Activated CD4-positive, alpha-beta memory T cell treated with anti-CD3 and anti-CD28 coated beads, Interleukin-2, amount 10 ng/mL, durations not matched to agents 7 days and 5 days (primary cell): ENCODE measurements around the gene BRINP3. TPM values are rescaled to one million over a fixed set of nuclear protein-coding genes. Genes with fewer than 3 reads are reported as not detected.

Experiments used
- CTCF ChIA-PET: fragments of 350-600 bp; sonication (Branson Sonifier 250); formaldehyde crosslinking; loops from one replicate; lab custom pipeline; 2021; ENCODE audit warnings: antibody characterized with exemption, inconsistent platforms; lab: Charles Lee
- POLR2A ChIA-PET: fragments of 350-600 bp; sonication (Branson Sonifier 250); formaldehyde crosslinking; loops from one replicate; lab custom pipeline; 2021; ENCODE audit warnings: antibody characterized with exemption; lab: Charles Lee
- DNase-seq: peaks from one replicate; pipeline ENCODE4 v3.0.0-alpha.2; 2020
- H3K27ac Mint-ChIP-seq: one replicate; pipeline ENCODE4 v1.8.0; 2021; ENCODE audit warnings: mild to moderate bottlenecking, mixed read lengths
- H3K27me3 Mint-ChIP-seq: one replicate; pipeline ENCODE4 v1.8.0; 2021; ENCODE audit warnings: mixed read lengths
- H3K36me3 Mint-ChIP-seq: one replicate; pipeline ENCODE4 v1.8.0; 2021; ENCODE audit warnings: low read depth, mixed read lengths
- H3K4me1 Mint-ChIP-seq: one replicate; pipeline ENCODE4 v1.8.0; 2021; ENCODE audit warnings: mixed read lengths
- H3K4me3 Mint-ChIP-seq: one replicate; pipeline ENCODE4 v1.8.0; 2021; ENCODE audit warnings: mild to moderate bottlenecking, mixed read lengths
- H3K9me3 Mint-ChIP-seq: one replicate; pipeline ENCODE4 v1.8.0; 2021; ENCODE audit warnings: mixed read lengths
- total RNA-seq, 2 experiments: library from RNA; stranded (reverse); gene quantifications; one replicate each; pipeline ENCODE4 v1.2.3, GENCODE V29; 2021

BRINP3 gene
- total RNA-seq, 2 experiments from 2014 or later, result not detected

DNA sequence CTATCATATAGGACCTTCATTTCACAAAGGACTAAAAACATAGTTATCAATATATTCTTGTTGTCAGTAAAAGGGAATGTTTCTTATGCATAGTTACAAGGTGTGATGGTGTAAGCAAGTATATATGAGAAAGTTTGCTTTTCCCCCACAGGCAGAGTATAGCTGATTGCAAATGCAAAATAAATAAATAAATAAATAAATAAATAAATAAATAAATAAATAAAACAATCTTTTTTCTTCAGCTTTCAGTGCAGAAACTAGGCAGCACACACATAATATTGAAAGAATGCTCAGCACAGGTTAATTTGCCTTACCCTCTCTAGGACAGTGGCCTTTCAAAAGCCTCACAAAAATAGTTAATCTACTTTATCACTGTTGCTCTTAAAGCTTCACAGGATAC lies 138.8 kb downstream of the BRINP3 start:
- Mint-ChIP-seq H3K36me3 (no peaks in the 10 kb centered on the region), H3K4me3 (no peak overlapping the region), H3K9me3 (peaks cover under 1% of the 10 kb centered on the region), H3K4me1 (no peaks in the 10 kb centered on the region), H3K27me3 (no peaks in the 10 kb centered on the region), H3K27ac (no peak overlapping the region)
- DNase-seq, result no peak
- ChIA-PET POLR2A (no interaction called here), CTCF (no interaction called here)

DNA sequence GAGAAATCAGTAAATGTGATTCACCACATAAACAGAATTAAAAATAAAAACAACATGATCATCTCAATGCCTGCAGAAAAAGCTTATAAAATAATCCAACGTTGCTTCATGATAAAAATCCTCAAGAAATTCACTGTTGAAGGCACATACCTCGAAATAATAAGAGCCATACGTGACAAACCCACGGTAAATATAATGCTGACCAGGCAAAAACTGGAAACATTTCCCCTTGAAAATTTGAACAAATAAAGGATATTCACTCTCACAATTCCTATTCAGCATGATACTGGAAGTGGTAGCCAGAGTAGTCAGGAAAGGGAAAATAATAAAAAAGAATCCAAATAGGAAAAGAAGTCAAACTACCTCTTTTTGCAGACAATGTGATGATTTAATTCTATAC lies 148.8 kb downstream of the BRINP3 start:
- H3K4me3 Mint-ChIP-seq, result no peak overlapping the region
- no peaks in the 10 kb centered on the region for H3K36me3 Mint-ChIP-seq
- no peaks in the 10 kb centered on the region for H3K27me3 Mint-ChIP-seq
- POLR2A ChIA-PET, result no interaction called here
- DNase-seq, result no peak
- CTCF ChIA-PET, result no interaction called here
- no peaks in the 10 kb centered on the region for H3K4me1 Mint-ChIP-seq
- H3K27ac Mint-ChIP-seq, result no peak overlapping the region
- peaks cover 11% of the 10 kb centered on the region for H3K9me3 Mint-ChIP-seq

DNA sequence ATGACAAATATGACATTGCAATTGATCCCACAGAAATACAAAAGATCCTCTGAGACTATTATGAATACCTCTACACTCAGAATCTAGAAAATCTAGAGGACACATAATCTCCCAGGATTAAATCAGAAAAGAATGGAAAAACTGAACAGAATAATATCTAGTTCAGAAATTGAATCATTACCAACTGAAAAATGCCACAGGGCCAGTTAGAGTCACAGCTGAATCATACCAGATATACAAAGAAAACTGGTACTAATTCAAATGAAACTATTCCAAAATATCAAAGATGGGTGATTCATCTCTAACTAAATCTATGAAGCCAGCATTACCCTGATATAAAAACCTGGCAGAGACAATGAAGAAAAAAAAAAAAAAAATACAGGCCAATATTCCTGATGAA lies 149.3 kb downstream of the BRINP3 start:
- ChIA-PET POLR2A (no interaction called here), CTCF (no interaction called here)
- peaks cover 9% of the 10 kb centered on the region for H3K9me3 Mint-ChIP-seq
- no peaks in the 10 kb centered on the region for H3K4me1 Mint-ChIP-seq
- H3K36me3 Mint-ChIP-seq, result no peaks in the 10 kb centered on the region
- H3K27ac Mint-ChIP-seq, result no peak overlapping the region
- no peak overlapping the region for H3K4me3 Mint-ChIP-seq
- DNase-seq, result no peak
- H3K27me3 Mint-ChIP-seq, result no peaks in the 10 kb centered on the region

DNA sequence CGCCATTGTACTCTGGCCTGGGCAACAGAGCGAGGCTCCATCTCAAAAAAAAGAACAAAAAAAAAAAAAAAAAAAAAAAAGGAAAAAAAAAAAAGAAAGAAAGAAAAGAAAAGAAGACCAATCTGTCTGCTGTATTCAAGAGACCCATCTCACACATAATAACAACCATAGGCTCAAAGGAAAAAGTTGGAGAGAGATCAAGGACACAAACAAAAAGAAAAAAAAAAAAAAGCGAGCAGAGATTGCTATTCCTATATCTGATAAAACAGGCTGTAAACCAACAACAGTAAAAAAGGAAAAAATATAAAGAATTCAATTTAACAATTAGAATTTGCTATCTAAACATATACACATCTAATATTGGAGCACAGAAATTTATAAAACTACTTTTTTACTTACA lies 150.4 kb downstream of the BRINP3 start:
- Mint-ChIP-seq H3K27me3 (no peaks in the 10 kb centered on the region), H3K27ac (no peak overlapping the region), H3K36me3 (no peaks in the 10 kb centered on the region), H3K4me1 (no peaks in the 10 kb centered on the region), H3K4me3 (no peak overlapping the region), H3K9me3 (peaks cover 11% of the 10 kb centered on the region)
- DNase-seq, result no peak
- POLR2A ChIA-PET, result no interaction called here
- CTCF ChIA-PET, result no interaction called here

DNA sequence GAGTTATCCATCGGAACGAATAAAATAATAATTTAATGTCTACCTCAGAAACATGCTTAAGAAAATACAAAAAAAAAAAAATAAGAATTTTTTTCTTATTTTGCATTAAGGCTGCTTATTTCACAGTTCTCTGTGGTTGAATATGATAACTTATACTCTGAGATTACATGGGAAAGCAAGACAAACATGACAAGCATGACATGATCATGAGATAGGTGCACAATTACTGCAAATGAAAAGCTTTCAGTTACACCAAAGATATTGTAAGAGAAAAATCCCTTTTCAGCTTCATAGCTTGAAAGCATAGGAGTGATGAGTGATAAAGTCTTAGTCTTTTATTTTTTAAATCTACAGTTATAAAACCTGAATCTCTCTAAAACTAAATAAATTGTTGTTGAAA lies 154.1 kb downstream of the BRINP3 start:
- H3K4me1 Mint-ChIP-seq, result no peaks in the 10 kb centered on the region
- H3K27ac Mint-ChIP-seq, result no peak overlapping the region
- POLR2A ChIA-PET, result no interaction called here
- no peak for DNase-seq
- H3K4me3 Mint-ChIP-seq, result no peak overlapping the region
- H3K9me3 Mint-ChIP-seq, result peaks cover 14% of the 10 kb centered on the region
- H3K36me3 Mint-ChIP-seq, result no peaks in the 10 kb centered on the region
- CTCF ChIA-PET, result no interaction called here
- H3K27me3 Mint-ChIP-seq, result no peaks in the 10 kb centered on the region

DNA sequence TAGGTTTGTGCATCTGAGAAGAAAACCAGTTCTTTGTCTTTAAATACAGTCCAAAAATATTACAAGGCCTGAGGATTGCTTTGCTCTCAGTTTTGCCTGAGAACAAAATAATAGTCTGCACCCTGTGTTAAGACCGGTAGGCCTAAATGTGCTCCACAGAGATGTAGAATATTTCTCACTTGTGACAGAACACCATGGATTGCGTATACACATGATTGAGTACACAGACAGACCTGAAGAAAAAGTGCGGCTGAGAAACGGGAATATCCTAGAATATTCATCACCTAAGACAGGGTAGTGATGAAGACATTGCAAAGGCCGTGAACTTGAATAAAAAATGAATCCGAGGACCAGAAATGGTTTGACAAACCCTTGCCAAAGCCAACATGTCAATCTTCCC lies 155.4 kb downstream of the BRINP3 start:
- ChIA-PET POLR2A (no interaction called here), CTCF (no interaction called here)
- H3K9me3 Mint-ChIP-seq, result peaks cover 7% of the 10 kb centered on the region
- H3K27ac Mint-ChIP-seq, result no peak overlapping the region
- no peaks in the 10 kb centered on the region for H3K36me3 Mint-ChIP-seq
- H3K4me1 Mint-ChIP-seq, result no peaks in the 10 kb centered on the region
- no peak overlapping the region for H3K4me3 Mint-ChIP-seq
- no peak for DNase-seq
- no peaks in the 10 kb centered on the region for H3K27me3 Mint-ChIP-seq

DNA sequence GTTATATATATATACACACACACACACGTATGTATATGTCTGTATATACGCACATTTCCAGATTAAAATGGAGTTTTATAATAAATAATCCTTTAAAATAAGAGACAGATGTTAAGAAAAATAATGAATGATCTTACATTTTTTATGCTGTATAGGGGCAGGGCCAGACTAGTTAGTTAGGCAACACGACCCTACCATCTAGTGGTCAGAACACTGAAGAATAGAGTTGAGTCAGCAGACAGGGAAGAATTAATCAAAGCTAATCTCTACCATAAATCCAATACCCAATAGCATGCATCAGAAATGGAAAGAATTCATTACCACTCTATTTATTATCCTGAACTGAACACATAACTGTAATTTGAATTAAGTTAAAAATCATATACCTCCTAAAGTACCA lies 156.7 kb downstream of the BRINP3 start:
- Mint-ChIP-seq H3K4me1 (no peaks in the 10 kb centered on the region), H3K27me3 (no peaks in the 10 kb centered on the region), H3K36me3 (no peaks in the 10 kb centered on the region), H3K4me3 (no peak overlapping the region), H3K27ac (no peak overlapping the region), H3K9me3 (peaks cover 6% of the 10 kb centered on the region)
- CTCF ChIA-PET, result no interaction called here
- POLR2A ChIA-PET, result no interaction called here
- DNase-seq, result no peak

DNA sequence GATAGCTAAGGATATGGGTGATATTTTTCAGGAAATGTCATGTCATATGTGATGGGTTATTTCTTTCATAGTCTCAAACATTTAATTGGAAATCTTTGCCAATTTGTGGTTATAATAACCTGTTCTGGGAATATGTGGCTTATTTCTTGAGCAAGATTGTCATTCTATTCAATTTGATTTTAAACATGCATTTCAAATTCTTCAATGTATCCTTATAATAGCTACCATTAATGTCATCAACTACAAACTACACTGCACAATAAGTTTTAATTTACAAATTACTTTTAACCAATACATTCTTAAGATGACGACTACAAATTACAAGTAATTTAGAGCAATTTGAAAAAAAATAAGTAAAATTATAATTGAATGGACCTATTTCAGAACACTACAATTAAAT lies 164.9 kb downstream of the BRINP3 start:
- H3K4me1 Mint-ChIP-seq, result no peaks in the 10 kb centered on the region
- DNase-seq, result no peak
- POLR2A ChIA-PET, result no interaction called here
- H3K9me3 Mint-ChIP-seq, result peaks cover 2% of the 10 kb centered on the region
- no peaks in the 10 kb centered on the region for H3K27me3 Mint-ChIP-seq
- H3K4me3 Mint-ChIP-seq, result no peak overlapping the region
- CTCF ChIA-PET, result no interaction called here
- no peak overlapping the region for H3K27ac Mint-ChIP-seq
- H3K36me3 Mint-ChIP-seq, result no peaks in the 10 kb centered on the region

DNA sequence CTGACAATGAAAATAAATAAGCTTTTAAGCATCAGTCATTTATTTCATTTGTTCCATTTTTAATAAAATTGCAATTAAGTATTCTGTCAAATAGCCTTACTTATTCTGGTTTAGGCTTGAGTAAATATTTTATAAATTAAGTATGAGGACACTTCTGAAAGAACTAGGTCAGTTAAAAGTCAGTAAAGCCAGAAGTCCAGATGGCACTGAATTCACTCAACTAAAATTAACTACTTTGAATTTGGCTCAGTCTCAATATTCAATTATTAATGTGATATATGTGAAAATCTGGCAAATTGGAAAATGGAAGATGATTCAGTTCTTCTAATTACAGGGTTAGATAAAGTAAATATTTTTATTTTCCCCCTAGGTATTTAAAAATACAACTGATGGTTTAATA lies 174.2 kb downstream of the BRINP3 start:
- ChIA-PET POLR2A (no interaction called here), CTCF (no interaction called here)
- no peak for DNase-seq
- Mint-ChIP-seq H3K27ac (no peak overlapping the region), H3K9me3 (no peaks in the 10 kb centered on the region), H3K4me3 (no peak overlapping the region), H3K27me3 (no peaks in the 10 kb centered on the region), H3K36me3 (no peaks in the 10 kb centered on the region), H3K4me1 (no peaks in the 10 kb centered on the region)

DNA sequence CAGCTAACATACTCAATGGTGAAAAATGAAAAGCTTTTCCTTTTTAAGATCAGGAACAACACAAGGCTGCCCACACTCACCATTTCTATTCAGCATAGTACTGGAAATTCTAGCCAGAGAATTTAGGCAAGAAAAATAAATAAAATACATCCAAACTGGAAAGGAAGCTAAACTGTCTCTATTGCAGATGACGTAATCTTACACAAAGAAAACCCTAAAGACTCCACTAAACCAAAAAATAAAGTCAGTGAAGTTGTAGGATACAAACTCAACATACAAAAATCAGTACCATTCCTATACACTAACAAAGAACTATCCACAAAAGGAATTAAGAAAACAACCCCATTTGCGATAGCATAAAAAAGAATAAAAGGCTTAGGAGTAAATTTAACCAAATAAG lies 181.2 kb downstream of the BRINP3 start:
- no peak overlapping the region for H3K4me3 Mint-ChIP-seq
- ChIA-PET CTCF (no interaction called here), POLR2A (no interaction called here)
- H3K36me3 Mint-ChIP-seq, result no peaks in the 10 kb centered on the region
- DNase-seq, result no peak
- no peaks in the 10 kb centered on the region for H3K4me1 Mint-ChIP-seq
- H3K9me3 Mint-ChIP-seq, result no peaks in the 10 kb centered on the region
- H3K27me3 Mint-ChIP-seq, result no peaks in the 10 kb centered on the region
- no peak overlapping the region for H3K27ac Mint-ChIP-seq

DNA sequence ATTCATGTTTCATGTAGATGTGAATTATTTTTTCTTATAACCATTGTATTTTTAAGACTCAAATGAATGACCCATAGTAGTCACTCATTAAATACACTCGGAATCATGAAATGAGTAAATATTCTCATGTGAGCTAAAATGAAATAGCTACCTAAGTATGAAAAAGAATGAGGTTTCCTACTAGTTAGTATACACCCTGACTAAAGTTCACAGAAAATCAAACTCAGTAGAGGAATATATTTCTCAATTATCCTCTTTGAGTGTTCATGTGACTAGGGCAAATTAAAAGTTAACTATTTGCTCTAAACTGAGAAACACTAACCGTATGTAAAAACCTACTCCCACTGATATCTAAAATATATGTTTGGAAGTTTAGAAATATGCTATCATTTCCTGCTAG lies 187.8 kb downstream of the BRINP3 start:
- DNase-seq, result no peak
- Mint-ChIP-seq H3K9me3 (peaks cover 2% of the 10 kb centered on the region), H3K4me3 (no peak overlapping the region), H3K4me1 (no peaks in the 10 kb centered on the region), H3K27ac (no peak overlapping the region), H3K27me3 (no peaks in the 10 kb centered on the region), H3K36me3 (no peaks in the 10 kb centered on the region)
- POLR2A ChIA-PET, result no interaction called here
- CTCF ChIA-PET, result no interaction called here

DNA sequence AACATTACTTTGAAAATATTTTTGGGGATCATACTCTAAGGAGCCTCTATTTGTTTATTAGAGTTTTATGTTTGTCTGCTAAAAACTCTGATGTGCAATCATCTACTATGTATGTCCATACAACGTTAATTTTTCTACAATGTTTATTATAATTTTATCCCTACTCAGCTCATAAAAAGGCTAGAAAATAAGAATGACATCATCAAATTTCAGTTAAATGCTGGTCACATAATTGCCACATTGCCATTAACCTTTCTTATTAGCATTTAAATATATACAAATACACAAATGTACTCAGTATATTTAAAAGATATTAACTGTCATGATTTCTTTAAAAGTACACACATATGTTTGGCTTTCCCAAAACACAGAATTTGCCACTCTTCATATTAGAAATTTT lies 191.6 kb downstream of the BRINP3 start:
- H3K27me3 Mint-ChIP-seq, result no peaks in the 10 kb centered on the region
- H3K36me3 Mint-ChIP-seq, result no peaks in the 10 kb centered on the region
- CTCF ChIA-PET, result no interaction called here
- POLR2A ChIA-PET, result no interaction called here
- no peak overlapping the region for H3K4me3 Mint-ChIP-seq
- peaks cover 2% of the 10 kb centered on the region for H3K9me3 Mint-ChIP-seq
- H3K27ac Mint-ChIP-seq, result no peak overlapping the region
- no peaks in the 10 kb centered on the region for H3K4me1 Mint-ChIP-seq
- DNase-seq, result no peak

DNA sequence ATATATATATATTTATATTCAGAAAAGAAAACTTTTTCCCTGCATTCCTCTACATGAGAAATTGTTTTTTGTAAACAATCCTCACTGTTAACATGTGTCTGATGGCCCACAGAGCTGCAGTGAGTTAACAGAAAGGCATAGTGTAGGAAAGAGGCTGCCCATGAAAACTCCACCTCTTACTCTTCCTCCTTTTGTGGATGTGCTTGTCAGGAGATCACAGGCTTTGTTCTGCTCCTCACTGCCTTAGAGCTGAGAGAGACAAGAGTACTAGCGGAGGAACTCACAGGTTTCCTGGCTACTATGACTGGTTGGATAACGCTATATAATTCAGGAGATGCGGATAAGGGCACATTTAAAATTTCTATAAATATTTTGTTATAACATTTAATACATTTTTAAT lies 200.6 kb downstream of the BRINP3 start:
- ChIA-PET POLR2A (no interaction called here), CTCF (no interaction called here)
- DNase-seq, result no peak
- Mint-ChIP-seq H3K36me3 (no peaks in the 10 kb centered on the region), H3K27me3 (no peaks in the 10 kb centered on the region), H3K4me3 (no peak overlapping the region), H3K27ac (no peak overlapping the region), H3K9me3 (no peaks in the 10 kb centered on the region), H3K4me1 (no peaks in the 10 kb centered on the region)

DNA sequence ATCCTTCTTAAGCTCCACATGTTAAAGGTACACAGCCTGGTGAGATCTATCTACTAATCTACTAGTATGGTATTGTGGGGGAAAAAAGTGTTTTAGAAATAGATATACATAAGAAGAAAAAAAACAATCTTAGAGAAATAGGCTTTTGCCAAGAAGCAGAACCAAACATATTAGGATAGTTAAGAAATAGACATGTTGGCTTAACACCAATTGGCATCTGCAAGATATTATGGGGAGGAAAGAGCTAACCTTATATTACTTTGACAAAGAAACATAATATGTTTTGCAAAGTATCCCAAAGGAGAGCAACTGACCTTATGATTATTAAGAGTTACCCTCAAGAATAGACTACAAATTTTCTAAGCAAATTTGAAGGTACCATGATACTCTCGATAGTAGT lies 202.9 kb downstream of the BRINP3 start:
- ChIA-PET POLR2A (no interaction called here), CTCF (no interaction called here)
- Mint-ChIP-seq H3K27me3 (no peaks in the 10 kb centered on the region), H3K36me3 (no peaks in the 10 kb centered on the region), H3K27ac (no peak overlapping the region), H3K9me3 (no peaks in the 10 kb centered on the region), H3K4me1 (no peaks in the 10 kb centered on the region), H3K4me3 (no peak overlapping the region)
- DNase-seq, result no peak

DNA sequence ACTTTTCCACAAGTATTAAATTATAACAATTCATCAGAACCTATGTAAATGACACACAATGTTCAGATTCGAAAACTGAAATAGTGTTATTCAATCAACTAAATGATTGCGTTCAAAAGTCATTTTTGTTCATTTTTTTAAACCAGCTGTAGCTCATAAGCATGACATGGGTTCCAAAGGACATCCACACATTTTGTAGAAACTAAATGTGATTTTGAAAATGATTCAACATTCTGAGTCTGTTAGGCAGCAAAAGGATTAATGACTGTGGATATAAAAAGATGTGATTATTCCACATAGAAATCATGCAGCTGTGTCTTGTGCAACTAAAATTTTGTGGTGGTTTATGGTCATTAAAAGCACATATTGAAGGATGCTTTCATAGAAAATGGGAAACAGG lies 204.5 kb downstream of the BRINP3 start:
- POLR2A ChIA-PET, result no interaction called here
- H3K4me3 Mint-ChIP-seq, result no peak overlapping the region

More for the DNA sequence above, 204.5 kb downstream of the BRINP3 start:
- Mint-ChIP-seq H3K4me1 (no peaks in the 10 kb centered on the region), H3K36me3 (no peaks in the 10 kb centered on the region), H3K27ac (no peak overlapping the region), H3K9me3 (no peaks in the 10 kb centered on the region), H3K27me3 (no peaks in the 10 kb centered on the region)
- CTCF ChIA-PET, result no interaction called here
- no peak for DNase-seq
